HepG2 (cell line): ENCODE measurements around the gene SLC2A4. TPM values are rescaled to one million over a fixed set of nuclear protein-coding genes. Genes with fewer than 3 reads are reported as not detected.

ENCODE experiments used
- AFF4 ChIP-seq: sonication (generic); formaldehyde crosslinking; IDR thresholded peaks from 2 replicates; pipeline ENCODE4 v1.4.0; 2020; ENCODE audit warnings: missing genetic modification reagents
- BORCS8-MEF2B ChIP-seq: sonication (generic); formaldehyde crosslinking; IDR thresholded peaks from 2 replicates; pipeline ENCODE4 v1.8.0; 2022; ENCODE audit warnings: mild to moderate bottlenecking, missing genetic modification reagents
- ELK4 ChIP-seq: sonication (generic); formaldehyde crosslinking; IDR thresholded peaks from 2 replicates; pipeline ENCODE4 v1.9.0; 2021; ENCODE audit warnings: missing genetic modification reagents, borderline replicate concordance
- FOXO1 ChIP-seq: sonication (generic); formaldehyde crosslinking; IDR thresholded peaks from 2 replicates; pipeline ENCODE4 v1.4.0; 2020; ENCODE audit warnings: missing genetic modification reagents
- IKZF1 ChIP-seq: fragments of 450-650 bp; IDR thresholded peaks from 2 replicates; pipeline ENCODE4 v1.7.1; 2016
- NCOA2 ChIP-seq: sonication (generic); formaldehyde crosslinking; IDR thresholded peaks from 2 replicates; pipeline ENCODE4 v1.8.0; 2022; ENCODE audit warnings: inconsistent platforms
- POLR2A ChIP-seq, 2 experiments: IDR thresholded peaks; 2 replicates each; pipeline ENCODE4 v1.6.1; 2011; ENCODE audit warnings: low read depth in 2 of 2, low read length in 2 of 2, mild to moderate bottlenecking in 1 of 2, moderate library complexity in 1 of 2; ENCODE audit not compliant: insufficient read depth in 1 of 2
- TFDP1 ChIP-seq: IDR thresholded peaks from 2 replicates; pipeline ENCODE4 v1.6.1; 2016; ENCODE audit warnings: missing compliant biosample characterization, missing genetic modification reagents, borderline replicate concordance
- U2AF2 ChIP-seq: fragments of 200-400 bp; formaldehyde crosslinking; IDR thresholded peaks from 2 replicates; pipeline ENCODE4 v1.6.1; 2017; ENCODE audit warnings: low read depth, mild to moderate bottlenecking, low read length
- ZBTB14 ChIP-seq: sonication (generic); formaldehyde crosslinking; IDR thresholded peaks from 2 replicates; pipeline ENCODE4 v1.4.0; 2020; ENCODE audit warnings: missing genetic modification reagents
- ZMYM3 ChIP-seq: sonication (generic); formaldehyde crosslinking; IDR thresholded peaks from 2 replicates; pipeline ENCODE4 v1.5.1; 2020; ENCODE audit warnings: mild to moderate bottlenecking, missing genetic modification reagents
- ZNF205 ChIP-seq: IDR thresholded peaks from 2 replicates; pipeline ENCODE4 v1.6.1; 2018; ENCODE audit warnings: missing biosample characterization, missing genetic modification reagents
- ZNF331 ChIP-seq: sonication (generic); formaldehyde crosslinking; IDR thresholded peaks from 2 replicates; pipeline ENCODE4 v1.4.0; 2020; ENCODE audit warnings: missing genetic modification reagents
- ZNF687 ChIP-seq: sonication (generic); formaldehyde crosslinking; IDR thresholded peaks from 2 replicates; pipeline ENCODE4 v1.5.1; 2020; ENCODE audit warnings: mild to moderate bottlenecking, missing genetic modification reagents, moderate library complexity
- ZNF781 ChIP-seq: sonication (generic); formaldehyde crosslinking; IDR thresholded peaks from 2 replicates; pipeline ENCODE4 v1.5.1; 2020; ENCODE audit warnings: borderline replicate concordance, mild to moderate bottlenecking, missing genetic modification reagents; ENCODE audit errors: not compliant biosample characterization
- polyA plus RNA-seq, 8 experiments: library from polyadenylated mRNA; depleted of rRNA in 3 of 8; stranded (reverse) in 7 of 8; unstranded in 1 of 8; fragments of >200 nt; fragmentation: Illumina TruSeq in 4 of 8; extraction: Trizol in 4 of 8; gene quantifications; 2 replicates each; pipeline versions ENCODE4 v1.2.1 to v1.2.3, GENCODE V29; 2011 to 2016; ENCODE audit warnings: low read depth in 4 of 8, missing spikeins in 1 of 8, mixed read lengths in 1 of 8; ENCODE audit not compliant: insufficient read depth in 1 of 8
- total RNA-seq, 5 experiments: library from RNA; depleted of rRNA; stranded (reverse); fragments of >200 nt; fragmentation: Illumina TruSeq; extraction: Trizol; gene quantifications; 2 replicates each; pipeline ENCODE4 v1.2.3, GENCODE V29; 2016; ENCODE audit warnings: low read depth in 1 of 5

The SLC2A4 gene
- total and polyA plus RNA-seq, 2 of the 13 experiments (the other 11 are each of a cell fraction or from before 2014, with no cell fraction given) = 4.9 to 5.8 TPM

GRCh38 chr17:7258731-7259554 is 22.6 kb upstream of the SLC2A4 start (continued):
- TF ChIP-seq AFF4 (CRISPR knock-in tag) (0 out of 2 replicates have a peak, but pooled peaks have one; percentile 19), ZNF205 (CRISPR knock-in tag) (peak; percentile 40; the same call in 1 of the 2 replicates), IKZF1 (no peak), POLR2A (IDR thresholded peaks at IDR 0.05; ENCODE audit: insufficient read depth in 1 of 2, low read depth in 2 of 2, low read length in 2 of 2) (peak; percentile 41 to 60; a peak in 3 of 4 replicates), U2AF2 (no peak), TFDP1 (CRISPR knock-in tag) (no peak), ZMYM3 (no peak), BORCS8-MEF2B (CRISPR knock-in tag) (peak; percentile 28; the same call in 1 of the 2 replicates), NCOA2 (CRISPR knock-in tag) (peak; percentile 39; the same call in 1 of the 2 replicates), ZNF331 (CRISPR knock-in tag) (peak; percentile 12; the same call in 1 of the 2 replicates), FOXO1 (CRISPR knock-in tag) (peak; percentile 7; the same call in 1 of the 2 replicates), ELK4 (CRISPR knock-in tag) (no peak), ZNF687 (peak; percentile 77), ZNF781 (no peak), ZBTB14 (no peak)
